Central memory CD4-positive, alpha-beta T cell (primary cell): ENCODE measurements around the gene PPP2R5E.
"Not testable (repeated sequence)": the region's sequence is repeated elsewhere in the genome, so short reads cannot be mapped to it uniquely, and the experiment has no call there.

Experiments used
- DNase-seq: peaks from one replicate; pipeline ENCODE4 v3.0.0; 2022

The PPP2R5E gene

DNA sequence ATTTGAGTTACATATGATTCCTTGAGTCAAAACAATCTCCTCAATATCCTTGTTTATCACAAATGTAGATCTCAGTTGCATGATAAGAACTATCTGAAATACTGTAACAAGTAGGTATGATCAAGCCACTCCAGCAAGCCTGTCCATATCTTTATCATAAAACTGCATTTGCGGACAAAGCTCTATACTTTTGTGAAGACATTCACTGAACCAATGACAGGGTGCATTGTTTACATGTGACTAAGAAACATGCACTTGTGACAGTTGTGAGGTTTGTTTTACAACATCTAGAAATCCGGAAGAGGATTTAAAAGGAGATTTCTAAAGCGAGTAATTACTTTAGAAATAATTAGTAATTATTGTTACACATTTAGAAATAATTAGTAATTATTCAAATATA, 111.7 kb downstream of the PPP2R5E start:
- no peak for DNase-seq

DNA sequence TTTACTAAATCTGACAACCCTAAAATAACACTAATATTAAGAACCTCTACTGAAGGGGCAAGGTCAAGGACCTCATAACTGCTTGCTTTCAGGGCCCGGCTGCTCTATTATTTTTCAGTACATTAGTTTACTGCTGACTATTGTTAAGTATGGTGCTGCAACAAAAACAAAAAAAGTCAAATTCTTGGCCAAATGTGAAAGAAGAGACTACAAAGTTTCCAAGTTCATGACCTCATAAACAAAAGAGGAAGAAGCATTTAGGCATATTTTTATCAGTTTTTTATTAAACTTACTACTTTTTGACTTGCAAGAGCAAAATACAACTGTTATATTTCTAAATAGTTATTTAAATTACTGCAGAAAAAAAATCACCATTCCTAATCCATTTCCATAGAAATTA, 114.7 kb downstream of the PPP2R5E start:
- no peak for DNase-seq

DNA sequence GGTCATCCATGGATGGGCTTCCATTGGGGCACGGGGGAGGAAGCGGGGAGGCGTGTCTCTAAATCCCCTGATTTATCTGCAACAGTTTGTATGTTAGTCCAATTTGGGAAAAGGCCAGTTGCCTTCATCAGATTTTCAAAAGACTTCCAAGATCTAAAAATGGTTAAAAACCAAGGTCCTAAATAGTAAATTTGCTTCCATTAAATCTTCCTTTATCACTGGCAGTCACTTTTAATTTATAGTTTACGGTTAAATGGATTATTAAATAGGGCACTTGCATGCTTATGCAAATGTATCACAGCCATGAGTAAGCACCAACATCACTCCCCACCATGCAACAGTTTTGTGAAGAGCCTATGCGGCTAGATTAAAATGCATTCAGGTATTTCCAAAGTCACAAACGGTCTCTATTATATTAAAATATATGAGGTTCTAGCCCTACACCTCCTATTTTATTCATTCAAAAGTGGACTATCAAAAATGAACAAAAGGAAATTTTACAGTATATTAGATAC, 116.3 kb downstream of the PPP2R5E start:
- DNase-seq, result no peak

DNA sequence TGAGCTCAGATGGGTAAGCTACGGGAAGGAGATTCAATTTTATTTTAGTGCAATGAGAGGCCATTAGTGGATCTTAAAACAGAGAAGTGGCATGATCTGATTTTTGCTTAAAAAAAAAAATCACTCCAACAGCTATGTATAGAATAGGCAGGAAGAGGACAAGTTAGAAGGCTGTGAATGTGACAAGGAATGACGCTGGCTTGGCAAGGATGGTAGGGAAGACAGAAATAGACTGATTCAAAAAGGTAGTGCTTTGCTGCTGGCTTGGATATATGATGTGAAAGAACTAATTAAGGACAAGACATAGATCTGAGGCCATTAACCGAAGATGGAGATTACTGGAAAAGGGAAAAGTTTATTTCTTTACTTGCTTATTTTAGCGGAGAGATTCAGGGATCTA, 119.3 kb downstream of the PPP2R5E start:
- DNase-seq, result no peak

DNA sequence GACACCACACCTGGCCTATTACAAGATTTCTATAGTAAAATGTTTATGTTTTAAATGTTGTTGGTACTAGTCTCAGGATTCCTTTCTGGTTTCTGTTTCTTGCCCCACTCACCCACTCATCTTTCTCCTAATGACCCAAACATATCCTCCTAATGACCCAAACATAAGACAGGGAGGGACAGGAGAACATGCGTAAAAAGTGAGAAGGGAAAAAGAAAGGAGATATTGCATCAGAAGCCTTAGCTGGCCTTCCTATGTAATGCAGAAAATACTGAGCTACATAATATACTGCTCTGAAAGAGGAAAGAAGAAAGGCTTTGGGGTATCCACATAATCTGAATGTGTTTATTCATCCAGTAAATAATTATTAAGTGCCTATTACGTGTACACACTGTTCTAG, 119.8 kb downstream of the PPP2R5E start:
- no peak for DNase-seq

DNA sequence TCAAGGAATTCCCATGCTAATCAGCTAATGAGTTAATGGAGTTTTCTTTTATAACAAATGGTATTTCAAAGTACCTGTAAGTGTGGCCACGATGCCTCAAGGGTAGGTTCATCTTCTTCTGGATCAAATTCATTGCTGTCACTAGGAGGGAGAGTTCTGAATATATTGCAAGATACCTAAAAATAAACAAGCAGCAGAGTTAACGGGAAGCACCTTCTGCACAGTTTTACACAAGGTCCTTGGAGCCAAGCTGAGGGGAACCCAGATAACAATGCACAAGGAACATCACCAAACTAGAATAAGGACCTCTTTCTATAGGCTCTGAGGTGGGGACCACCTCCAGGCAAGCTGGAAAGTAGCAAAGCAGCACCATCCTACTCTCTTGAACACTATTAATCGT, 121.3 kb downstream of the PPP2R5E start:
- DNase-seq, result no peak

DNA sequence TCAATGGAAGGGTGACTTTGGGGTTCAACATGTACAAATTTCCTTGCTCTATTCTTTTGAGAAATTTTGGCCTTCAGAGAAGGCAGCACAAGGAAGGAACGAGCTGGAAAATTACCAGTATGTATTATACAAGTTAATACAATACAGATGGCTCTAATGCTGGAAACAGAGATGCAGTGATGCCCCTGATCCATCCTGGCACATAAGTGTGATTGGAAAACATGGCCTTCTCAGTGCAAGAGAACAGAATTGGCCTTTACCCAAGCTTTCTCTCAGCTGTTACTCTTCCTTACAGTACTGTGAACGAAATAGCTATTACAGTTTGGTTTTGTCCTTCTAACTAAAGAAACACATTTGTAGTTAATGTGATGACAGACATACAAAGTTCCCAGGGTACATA, 122.0 kb downstream of the PPP2R5E start:
- no peak for DNase-seq

DNA sequence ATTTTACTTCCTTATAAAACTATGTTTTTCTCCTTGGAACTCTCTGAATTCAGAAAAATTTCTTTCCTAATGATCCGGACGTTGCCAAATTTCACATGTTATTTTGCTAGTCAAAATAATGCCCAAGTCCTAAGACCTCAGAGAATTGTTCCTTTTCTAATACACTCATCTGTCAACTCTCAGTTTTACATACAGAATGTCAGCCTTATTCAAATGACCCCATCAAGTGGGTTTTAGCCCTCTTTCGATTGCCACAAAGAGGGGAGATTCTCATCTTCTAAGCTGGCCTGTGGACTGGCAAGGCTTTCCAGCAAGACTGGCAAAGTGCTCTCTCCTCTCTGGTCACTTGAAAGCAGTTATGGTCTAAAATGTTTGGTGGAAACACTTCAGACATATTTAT, 125.2 kb downstream of the PPP2R5E start:
- DNase-seq, result no peak

DNA sequence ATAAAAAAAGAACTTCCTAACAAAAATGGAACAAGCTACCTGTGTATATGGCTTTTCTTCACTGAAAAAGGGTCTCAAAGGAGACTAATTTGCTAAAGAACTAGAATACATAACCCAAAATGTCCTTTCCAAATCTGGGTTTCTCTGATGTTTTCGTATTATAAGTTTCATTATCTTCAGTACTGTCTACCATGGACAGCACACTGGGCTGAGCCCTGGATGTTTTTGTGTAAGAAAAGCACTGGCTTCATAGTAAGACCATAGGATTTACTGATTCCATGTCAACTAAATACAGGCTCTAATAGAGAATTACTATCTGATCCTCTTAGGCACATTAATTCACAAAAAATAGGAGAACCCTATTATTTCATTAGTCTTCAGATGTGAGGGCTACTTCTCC, 130.2 kb downstream of the PPP2R5E start:
- no peak for DNase-seq

DNA sequence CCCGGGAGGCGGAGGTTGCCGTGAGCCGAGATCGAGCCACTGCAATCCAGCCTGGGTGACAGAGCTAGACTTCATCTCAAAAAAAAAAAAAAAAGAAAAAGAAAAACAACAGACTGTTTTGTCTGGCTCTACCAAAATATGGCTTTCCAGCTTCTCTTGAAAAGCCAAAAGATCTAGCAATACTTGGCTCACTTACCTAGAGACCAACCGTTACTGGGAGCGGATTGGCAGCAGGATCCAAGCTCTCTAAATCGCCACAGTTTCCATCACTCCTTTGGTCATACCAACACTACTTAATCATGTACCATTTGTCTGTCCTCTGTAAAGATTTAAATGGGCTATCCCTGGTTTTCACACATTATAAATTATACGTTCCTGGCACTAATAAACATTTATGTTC, 136.8 kb downstream of the PPP2R5E start:
- DNase-seq, result no peak

DNA sequence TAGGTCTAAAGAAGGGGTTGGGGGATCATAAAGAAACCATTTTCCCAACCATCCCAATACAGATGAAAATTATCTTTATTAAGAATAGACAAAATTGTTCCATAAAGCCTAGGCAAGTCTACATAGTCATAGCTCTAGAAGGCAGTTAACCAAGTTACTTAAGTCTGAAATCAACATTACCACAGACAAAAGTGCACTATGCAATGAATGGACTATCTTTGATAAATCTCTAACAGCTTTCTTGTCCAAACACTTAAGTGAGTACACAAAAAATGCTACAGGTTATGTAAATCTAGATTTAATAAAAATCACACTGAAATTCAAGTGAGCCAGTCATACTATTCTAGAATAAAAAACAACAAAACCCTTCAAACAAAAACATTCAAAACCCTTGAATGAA, 137.5 kb downstream of the PPP2R5E start:
- DNase-seq, result no peak

DNA sequence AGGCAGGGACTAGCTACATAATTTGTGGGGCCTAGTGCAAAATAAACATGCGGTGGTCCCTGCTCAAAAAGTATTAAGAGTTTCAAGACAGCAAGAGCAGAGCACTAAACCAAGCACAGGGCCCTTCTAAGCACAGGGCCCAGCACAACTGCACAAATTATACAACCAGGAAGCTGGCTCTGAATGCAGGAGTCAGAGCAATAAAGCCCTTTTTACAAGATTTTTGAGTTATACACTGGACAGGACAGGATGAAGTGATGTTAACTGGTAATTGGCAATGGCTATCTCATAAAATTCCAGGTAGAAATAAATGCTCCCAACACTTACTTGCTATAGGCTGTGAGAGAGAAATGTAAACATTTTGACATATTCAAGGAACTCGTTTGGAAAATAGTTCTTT, 138.3 kb downstream of the PPP2R5E start:
- DNase-seq, result no peak

DNA sequence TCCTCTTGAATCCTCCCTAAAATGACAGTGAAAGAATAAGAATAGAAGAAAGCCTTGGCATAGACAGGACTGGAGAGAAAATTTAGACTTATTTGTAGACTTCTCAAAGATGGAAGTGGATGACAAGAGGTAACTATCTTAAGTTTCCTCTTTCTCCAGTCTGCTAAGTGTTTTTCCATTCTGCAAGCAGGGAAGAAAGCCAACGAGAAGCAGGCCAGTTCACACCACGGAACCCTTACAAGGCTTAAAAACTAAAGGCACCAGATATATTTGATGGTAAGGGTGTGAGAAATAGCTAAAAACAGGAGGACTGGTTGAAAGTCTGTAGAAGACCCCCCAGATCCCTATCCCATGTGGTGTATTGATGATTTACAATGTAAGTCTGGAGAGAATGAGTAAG, 141.5 kb downstream of the PPP2R5E start:
- no peak for DNase-seq

DNA sequence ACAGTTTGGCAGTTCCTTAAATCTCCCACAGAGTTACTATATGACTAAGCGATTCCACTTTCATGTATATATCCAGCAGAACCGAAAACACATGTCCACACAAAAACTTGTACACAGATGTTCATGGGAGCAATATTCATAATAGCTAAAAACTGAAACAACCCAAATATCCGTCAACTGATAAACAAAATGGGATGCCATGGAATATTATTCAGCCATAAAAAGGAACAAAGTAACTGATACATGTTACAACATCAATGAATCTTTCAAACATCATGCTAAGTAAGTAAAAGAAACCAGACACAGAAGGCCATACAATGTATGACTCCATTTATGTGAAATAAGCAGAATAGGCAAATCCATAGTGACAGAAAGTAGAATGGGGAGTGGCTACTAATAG, 144.2 kb downstream of the PPP2R5E start:
- DNase-seq, result no peak

DNA sequence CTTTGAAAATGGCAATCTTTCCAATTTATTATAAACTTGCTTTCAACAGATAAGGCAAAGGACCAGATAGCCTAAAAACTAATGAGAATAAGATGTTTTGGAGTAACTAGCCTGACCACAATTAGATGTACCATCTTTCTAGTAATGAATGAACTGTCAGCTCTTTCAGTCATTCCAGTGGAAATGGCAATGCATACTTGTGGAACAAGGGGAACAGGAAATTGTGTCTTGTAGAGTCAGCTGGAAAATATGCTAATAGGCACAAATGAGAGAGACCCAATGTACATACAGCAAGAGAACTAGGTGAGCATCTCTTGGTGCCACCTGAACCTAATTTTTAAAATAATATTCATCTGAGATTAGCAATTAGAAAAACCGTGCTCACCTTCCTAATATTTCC, 148.3 kb downstream of the PPP2R5E start:
- no peak for DNase-seq

DNA sequence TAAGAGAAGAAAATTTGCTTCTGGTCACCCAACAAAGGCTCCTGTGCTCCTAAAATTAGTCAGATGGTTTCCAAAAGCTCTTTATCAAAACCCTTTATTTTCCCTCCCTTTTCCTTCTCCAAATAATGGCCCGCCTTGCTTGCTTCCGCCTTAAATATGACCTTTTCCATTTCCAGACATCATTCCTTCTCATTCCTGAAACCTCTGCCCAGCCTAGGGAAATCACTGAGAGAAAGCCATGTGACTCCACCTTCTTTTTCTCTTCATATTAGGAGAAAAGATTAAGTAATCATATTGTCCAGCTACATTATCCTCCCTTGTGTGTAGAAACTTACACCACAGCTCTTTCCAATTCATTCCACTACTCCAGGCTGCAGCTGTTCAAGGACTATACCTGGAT, 148.7 kb downstream of the PPP2R5E start:
- no peak for DNase-seq

DNA sequence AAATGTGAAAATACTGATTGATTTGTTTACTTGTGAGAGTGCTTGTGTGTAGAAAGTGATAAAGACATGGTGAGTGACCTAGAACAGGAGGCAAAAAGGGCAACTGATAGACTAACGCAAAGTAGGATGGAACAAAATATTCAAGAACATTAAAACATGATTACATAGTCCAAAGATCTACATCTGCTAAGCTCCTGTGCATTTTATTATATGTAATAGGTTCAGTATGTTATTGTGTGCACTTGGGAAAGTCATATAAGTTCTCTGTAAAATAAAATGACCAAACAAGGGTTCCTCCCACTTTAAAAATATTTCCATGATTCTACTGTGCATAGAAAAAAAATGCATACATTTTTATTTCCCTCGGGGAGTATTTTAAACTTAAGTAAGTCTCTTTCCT, 150.2 kb downstream of the PPP2R5E start:
- no peak for DNase-seq

DNA sequence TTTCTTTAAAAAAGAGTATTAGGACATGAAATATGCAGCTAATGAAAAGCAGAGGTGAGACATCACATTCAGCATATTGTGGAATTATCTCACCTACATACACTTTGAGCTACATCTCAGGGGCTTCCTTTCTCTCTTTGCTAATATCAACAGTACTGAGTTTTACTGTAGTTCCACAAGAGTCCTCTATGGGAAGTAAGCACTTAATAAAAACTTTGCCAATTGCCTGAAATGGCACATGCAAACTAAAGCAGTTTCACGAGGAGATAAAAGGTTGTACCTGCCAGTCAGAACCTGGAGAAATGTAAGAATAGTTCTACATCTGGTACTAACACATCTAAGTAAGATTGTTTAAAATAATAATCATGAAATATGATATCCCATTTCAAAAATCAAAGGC, 150.9 kb downstream of the PPP2R5E start:
- DNase-seq, result no peak

DNA sequence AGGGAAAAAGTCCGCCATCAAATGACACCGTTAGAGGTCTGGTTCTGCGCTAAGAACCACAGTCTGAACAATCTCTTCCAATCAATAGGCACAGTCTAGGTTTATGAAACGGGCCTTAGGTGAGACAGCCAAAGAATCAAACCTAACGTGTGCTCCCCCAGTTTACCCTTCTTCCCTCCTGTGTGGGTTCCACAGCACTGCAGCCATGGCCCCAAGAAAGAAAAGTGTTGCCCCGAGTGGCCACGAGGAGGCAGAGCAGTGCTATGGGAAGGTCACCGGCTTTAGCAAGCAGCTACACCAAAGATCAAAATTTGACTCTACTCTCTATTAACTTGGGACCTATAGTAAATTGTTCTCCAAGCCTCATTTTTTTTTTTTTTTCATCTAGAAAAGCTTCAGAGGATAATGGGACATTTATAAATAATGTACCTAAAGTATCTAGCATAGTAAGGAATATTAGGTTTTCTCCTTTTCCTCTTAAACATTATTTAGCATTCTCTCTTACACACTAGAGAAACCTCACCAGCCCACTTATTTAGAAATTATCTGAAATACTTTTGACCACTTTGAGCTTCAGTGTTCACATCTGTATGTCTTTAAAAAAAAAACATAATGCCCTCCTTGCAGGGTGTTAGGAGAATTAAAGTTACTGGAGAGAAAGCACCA, 154.3 kb downstream of the PPP2R5E start:
- no peak for DNase-seq

DNA sequence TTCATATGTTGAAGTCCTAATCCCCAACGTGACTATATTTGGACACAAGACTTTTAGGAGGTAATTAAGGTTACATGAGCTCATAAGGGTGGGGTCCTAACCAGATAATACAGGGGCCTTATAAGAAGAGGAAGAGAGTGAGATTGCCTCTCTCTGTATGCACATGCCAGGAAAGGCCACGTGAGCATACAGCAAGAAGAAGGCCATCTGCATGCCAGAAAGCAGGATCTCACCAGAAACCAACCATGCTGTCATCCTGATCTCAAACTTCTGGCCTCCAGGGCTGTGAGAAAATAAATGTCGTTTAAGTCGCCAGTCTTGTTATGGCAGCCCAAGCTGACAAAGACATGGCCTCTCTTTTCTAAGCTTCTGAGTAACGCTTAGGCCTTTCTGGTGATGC, 155.5 kb downstream of the PPP2R5E start:
- DNase-seq, result no peak

DNA sequence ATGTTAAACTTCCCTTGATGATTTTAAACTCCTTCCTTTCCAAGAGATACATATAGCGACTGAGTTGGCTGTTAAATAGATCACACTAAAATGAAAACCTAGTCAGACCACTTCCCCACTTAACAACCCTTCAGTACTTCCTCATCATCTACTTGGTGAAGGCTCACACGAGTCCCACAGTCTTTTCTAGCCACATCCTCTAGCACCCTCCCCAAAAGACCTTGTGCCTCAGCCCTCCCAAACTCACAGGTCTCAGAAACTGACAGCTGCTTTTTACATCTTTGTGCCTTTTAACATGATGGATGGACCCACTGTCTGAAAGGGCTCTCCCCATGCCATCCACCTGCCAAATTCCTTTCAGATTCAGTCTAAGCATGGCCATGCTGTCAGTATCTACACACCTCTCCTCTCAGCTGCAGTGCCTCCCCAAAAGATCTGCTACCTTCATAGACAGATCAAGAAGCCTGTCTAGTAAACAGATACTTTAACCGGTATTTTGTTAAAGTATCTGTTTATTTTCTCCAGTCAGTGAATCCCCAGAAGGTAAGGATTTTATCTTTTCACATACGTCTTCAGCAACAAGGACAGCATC, 159.3 kb downstream of the PPP2R5E start:
- no peak for DNase-seq

DNA sequence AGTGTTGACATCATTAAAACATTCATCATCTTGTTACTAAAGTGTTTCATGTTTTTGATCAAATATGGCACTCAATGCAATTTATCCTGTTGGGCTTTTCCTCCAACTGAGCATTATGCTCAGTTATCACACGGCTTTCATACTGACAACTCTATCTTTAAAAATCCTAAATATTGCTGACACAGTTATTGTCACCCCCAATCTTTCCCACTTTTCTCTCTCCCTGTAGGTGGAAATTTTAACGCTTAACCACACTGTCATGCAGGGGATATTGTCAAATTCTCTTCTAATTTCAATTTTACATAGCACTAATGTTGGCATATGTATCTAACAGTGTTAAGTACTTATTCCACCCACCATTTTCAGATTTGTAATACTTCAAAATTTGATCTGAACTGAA, 164.7 kb downstream of the PPP2R5E start:
- DNase-seq, result no peak

DNA sequence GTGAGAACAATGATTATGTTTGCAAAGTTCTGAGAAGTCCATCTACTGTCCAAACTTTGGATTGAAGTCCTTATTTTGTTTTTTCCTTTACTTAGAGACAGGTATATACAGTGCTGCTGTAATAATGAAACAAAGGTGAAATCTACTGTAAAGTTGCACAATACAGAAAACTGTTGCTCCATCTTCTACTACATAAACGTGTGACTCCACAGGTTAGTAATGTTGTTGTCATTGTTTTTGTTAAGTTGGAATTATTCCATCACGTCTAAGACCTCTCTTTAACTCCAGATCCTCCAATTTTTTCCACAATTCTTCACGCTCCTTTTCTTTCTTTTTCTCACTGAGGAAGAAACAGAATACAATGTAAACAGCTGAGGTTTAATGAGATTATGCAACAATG, 167.4 kb downstream of the PPP2R5E start:
- DNase-seq, result no peak

DNA sequence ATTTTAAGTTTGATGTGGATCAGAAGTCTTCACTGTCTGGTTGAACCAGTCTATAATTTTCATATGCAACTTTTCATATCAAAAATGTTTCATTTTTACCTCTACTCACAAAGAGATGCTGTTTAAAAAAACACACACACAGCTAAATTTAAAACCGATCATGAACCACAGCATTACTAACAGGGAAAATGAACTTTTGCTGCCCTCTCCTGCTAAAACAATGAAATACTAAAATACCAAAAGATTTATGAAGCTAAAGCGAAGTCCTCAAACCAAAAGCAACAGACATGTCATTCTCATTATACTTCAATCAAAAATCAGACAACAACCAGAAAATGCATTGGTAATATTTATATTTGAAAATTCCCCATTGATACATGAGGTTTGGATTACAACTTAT, 171.6 kb downstream of the PPP2R5E start:
- DNase-seq, result not testable (repeated sequence)

DNA sequence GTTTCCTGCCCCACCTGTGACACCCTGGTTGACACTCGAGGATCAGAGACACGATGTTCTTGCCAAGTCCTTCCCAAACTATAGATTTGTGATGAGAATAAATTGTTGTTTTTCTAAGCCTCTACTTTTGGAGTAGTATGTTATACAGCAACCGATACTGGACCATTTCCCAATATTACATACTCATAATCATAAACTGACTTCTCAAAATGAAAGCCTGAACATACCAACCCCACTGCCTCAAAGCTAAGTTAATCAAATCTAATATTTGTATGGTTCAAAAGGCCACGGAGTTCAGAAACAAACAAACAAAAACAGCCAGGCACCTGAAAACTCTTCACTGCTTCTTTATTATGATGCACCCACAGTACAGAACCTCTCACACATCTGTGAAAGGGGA, 172.1 kb downstream of the PPP2R5E start:
- DNase-seq, result no peak
